GM12801 (cell line): ENCODE data around the gene KRTAP19-2.

Source experiments
- CTCF ChIP-seq: IDR thresholded peaks from one replicate; pipeline ENCODE4 v1.5.1; 2011; ENCODE audit warnings: control low read depth; ENCODE audit not compliant: insufficient read length; ENCODE audit errors: extremely low read depth

Gene KRTAP19-2

GRCh38 chr21:30482130-30482529 lies 5.1 kb downstream of the KRTAP19-2 start:
- TF ChIP-seq CTCF, result no peak

- TF ChIP-seq CTCF, result no peak
These were observed 7.1 kb downstream of the KRTAP19-2 start, which contains the start of gene KRTAP19-1 for GRCh38 chr21:30480145-30480544. Gene KRTAP19-1, minus strand, starts transcription at chr21:30480367. Its CDS starts 50 bp downstream, at chr21:30480317.

- no peak for TF ChIP-seq CTCF
These were observed 8.0 kb downstream of the KRTAP19-2 start for GRCh38 chr21:30479259-30479658.

- TF ChIP-seq CTCF, result no peak
These were observed 9.2 kb downstream of the KRTAP19-2 start for GRCh38 chr21:30478004-30478403.

GRCh38 chr21:30468900-30469714 lies 18.1 kb downstream of the KRTAP19-2 start:
- no peak for TF ChIP-seq CTCF

GRCh38 chr21:30463713-30464112 lies 23.5 kb downstream of the KRTAP19-2 start:
- no peak for TF ChIP-seq CTCF

- no peak for TF ChIP-seq CTCF
These were observed 38.7 kb downstream of the KRTAP19-2 start for GRCh38 chr21:30448514-30448913.
